Measurements from ENCODE around the gene QKI.

Gene QKI

DNA sequence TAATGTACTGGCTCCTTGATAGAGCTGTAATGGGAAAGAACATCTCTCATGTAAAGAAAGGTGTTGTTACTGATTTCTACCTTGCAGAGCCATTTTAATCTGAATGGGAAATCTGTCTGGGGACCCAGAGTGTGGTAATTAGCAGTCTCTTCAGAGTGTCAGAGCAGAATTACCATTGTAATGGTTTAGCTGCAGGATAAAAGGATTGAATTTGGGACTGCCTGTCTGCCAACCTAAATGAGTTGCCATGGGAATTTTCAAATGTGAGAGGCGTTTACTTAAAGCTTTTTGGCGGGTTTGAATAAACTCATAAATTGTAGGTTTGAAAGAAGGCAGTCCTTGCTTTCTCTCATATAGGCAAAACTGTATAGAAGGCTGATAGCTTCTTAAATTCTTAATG, 128.8 kb downstream of the QKI start:
- DNase-seq, result no peak

DNA sequence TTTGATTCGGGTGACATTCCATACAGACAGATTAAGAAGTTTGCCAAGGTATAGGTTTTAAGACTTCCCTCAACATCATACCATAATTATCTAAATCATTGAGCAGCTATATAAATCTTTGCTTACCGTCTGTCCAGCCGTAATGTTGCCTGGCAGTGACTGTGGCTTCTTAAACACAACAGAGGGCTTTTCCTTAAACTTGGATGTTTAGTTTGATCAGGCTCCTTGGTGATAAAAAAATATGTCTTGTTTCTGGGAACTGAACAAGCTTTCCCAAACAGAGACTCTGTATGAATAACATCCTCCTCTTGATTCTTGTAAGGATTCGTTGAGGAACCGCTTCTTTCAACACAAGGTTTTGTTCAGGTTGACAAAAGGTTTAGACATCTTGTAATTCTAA, 130.9 kb downstream of the QKI start:
- no peak for DNase-seq

DNA sequence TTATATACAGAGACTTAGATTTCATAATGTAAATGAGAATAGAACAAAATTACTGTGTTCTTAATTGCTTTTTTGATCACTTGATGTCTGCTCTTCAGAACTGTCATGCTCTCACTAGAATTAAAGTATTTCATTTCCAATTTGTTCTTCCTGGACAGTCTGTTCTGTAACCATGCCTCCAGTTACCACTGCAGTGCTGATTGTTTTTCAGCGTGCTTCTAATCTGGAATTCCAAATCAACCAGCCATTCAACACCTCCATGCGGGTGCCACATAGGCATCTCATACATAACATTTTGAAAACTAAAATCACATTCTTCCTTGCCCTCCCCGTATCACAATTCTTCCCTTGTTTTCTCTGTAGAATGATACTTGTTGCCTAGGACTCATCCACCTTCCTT, 132.8 kb downstream of the QKI start:
- DNase-seq, result no peak

DNA sequence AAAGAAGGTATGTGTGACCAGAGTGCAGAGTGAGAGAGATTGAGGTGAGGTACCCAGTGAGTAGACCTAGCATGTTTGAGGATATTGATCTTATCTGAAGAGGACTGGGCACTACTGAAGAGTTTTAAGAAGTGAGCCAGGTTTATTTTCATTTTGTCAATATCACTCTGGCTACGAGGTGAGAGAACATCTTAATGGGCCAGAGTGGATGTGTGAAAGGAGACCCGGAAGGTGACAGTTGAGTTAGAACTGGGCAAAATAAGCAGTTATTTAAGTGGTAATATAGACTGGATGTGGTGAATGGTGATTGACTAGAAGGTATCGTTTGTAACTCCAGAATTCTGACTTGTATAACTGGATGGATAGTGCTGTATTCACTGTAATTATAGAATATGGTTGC, 134.1 kb downstream of the QKI start:
- DNase-seq, result no peak

DNA sequence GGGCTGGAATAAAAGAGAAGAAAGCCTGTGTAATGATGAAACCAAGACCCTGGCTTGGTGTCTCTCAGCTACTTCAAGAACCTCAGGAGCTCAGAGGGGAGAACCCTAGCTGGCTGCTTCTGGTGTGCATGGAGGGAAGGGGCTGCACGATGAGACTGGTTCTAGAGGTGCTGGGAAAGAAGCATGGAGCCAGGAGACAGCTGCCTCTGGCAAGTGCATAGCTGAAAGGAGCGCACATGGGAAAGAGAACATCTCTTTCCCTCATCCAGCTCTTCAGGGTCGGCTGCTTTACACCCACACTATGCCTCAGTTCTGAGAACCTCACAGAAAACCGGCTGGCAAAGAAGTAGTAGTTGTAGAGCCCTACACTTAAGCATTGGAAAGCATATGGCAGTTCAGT, 139.5 kb downstream of the QKI start:
- no peak for DNase-seq

DNA sequence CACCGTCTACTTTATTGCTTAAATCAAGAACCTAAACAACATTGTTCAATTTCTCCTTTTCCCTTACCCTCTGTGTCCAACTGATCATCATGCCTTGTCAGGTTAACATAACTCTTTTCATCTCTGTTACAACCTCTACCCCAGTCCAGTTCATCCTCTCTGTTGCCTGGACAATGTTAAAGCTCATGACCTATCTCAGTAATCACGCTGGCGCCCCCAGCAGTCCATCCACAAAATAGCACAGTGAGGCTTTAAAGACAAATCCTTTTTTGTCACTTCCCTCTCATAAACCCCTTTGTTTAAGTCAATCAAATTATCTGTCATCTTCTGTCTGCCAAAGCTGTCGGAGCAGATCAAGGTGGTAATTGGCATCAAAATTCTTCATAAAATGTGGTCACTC, 140.1 kb downstream of the QKI start:
- DNase-seq, result no peak

DNA sequence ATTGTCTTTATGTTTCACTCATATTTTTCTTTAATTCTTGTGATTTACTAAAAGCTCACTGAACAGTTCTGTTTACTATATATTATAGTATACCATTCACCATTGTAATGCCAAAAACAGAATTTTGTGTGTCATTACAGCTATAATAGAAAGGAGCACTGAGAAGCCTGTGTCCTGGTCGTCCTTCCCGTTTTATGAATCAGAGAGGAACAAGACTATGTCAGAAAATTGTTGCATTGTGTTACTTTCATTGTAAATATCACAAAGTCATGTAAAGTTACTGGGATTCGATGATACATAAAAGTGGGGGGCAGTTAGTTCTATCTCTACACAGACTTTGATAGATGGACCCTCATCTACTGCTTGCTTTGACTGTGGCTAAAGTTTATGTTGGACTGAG, 145.1 kb downstream of the QKI start:
- DNase-seq, result no peak

DNA sequence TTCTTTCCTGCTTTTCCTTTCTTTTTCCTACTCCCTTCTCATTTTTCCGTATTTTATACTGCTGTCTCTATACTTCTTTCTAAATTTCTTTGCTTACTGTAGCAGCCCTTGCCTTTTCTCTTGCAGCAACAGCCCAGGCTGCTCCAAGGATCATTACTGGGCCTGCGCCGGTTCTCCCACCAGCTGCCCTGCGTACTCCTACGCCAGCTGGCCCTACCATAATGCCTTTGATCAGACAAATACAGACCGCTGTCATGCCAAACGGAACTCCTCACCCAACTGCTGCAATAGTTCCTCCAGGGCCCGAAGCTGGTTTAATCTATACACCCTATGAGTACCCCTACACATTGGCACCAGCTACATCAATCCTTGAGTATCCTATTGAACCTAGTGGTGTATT, 148.8 kb downstream of the QKI start:
- no peak for DNase-seq

DNA sequence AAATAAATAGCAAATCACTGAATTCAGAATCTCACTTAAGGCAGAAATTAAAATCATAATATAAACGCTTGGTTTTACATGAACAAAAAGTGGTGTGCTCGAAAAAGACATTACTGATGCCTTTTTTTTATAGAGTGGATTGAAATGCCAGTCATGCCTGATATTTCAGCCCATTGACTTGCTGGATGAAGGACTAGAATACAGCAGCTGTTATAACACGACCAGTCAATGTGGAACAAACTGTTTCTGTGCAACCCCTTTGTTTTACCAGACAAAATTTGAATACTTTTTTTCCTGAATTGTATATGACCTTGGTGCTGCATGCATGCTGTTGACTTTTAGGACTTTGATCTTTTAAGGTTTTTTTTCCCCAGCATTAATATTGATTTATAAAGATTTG, 150.0 kb downstream of the QKI start:
- DNase-seq, result no peak

DNA sequence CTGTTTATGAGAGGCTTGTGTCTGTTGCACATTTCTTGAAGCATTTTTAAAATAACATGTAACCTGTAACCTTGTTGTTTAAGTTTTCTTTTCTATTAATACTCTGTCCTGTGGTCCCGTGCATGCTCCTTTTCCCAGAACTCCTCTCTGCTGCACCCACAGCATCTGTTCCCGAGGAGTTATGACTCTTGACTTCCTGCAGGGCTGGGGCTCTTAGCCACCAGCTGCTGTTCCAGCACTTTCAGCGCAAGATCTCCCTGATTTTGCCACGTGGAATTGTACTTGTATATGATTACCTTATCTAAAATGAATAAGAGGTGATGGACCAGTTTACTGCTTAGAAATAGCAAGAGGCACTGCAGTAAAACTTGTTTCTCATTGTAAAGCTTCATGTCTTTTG, 150.6 kb downstream of the QKI start:
- DNase-seq, result no peak

DNA sequence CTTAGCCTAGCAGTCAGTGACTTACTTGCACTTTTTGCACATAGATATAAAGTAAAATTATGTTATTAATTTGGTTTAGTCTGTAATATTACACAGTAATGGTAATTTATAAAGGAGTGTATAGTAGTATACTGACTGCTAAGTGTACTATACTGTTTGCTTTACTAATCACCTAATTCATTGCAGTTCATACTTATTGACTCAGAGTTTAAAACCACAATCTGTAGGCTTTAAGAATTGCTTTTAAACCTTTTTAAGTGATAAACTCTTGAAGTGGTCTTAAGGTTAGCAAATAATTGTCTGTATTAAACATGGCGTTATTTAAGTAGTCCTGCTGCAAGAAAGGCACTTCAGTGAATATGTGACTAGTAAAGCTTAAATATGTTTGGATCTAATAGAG, 151.5 kb downstream of the QKI start:
- DNase-seq, result no peak

DNA sequence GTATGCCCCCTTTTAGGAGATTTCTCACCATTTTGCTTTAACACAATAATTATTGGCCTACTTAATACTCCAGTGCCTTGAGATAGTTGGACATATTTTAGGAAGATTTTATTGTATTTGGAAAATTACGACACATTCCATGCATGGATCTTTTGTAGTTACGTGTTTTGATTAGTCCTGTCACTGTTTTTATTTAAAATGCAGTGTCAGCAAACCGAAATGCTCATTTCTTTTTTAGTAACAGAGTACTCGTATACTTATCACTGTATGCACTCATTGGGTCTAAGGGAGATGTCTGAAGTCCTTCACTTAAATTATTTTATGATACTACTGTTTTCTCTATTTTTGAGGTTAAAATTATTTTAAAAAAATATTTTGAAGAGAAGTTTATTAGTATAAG, 153.8 kb downstream of the QKI start:
- no peak for DNase-seq

DNA sequence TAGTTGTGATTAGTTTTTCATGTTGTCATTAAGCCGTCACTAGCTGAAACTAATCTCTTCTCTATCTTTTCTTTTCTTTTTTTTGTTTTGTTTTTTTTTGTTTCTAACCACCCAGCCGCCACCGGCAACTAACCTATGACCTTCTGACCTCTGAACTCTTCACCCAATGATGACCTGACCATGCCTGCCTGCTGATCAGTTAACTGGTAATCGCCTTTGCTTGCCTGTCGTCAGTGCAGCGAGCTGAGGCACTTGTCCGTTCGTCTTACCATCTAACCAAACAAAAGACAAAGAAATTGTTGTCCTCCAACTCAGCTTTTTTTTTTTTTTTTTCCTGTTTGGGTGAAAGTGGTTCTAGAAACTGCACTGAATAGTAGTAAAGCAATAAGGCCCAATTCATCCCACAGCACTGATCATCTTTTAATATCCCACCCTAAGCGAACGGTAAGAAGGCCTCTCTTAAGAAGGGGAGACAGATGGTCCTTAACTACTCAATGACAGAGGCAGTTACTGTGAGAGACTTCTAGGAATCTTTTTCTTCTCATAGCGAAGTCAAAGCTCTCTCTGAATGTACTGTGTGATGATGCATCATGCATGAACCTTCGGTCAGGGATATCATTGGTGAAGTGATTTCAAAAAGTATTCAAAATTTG, 156.2 kb downstream of the QKI start:
- DNase-seq, result no peak

DNA sequence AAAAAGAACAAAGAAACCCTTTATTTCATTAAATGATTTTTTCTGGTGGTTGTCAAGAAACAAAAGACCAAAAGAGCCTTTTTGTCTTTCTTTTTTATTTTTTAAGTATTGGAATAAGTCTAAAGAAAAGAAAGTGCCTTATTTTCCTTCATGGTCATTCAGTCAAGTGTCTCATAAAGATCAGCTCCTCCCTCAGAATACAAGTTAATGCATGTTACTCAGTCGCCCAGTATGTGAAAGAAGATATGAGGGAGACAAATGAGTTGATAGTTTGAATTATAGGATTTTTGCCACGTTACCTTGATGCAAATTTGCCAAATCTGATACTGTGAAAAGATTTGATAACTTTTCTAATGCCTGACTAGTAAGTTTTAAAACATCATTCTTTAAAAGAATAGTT, 157.2 kb downstream of the QKI start:
- DNase-seq, result no peak

DNA sequence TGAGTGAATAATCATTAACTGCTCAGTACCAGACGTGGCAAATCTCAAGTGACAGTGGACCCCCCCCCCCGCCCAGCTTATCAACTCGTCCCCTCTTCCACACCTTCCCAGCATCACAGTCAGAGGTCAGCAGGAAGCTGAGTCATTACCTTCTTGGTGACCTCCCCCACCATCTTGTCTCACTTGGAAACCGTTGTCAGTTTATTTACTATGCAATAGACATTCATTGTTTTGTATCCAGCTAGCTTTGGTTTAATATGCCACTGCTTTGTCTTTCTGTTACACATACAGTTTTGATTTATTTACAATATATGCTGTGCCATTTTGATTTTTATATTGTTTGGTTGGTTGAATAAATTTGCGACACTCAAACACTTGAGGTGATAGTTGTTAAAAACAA, 158.1 kb downstream of the QKI start:
- peak; percentile 81 for DNase-seq

DNA sequence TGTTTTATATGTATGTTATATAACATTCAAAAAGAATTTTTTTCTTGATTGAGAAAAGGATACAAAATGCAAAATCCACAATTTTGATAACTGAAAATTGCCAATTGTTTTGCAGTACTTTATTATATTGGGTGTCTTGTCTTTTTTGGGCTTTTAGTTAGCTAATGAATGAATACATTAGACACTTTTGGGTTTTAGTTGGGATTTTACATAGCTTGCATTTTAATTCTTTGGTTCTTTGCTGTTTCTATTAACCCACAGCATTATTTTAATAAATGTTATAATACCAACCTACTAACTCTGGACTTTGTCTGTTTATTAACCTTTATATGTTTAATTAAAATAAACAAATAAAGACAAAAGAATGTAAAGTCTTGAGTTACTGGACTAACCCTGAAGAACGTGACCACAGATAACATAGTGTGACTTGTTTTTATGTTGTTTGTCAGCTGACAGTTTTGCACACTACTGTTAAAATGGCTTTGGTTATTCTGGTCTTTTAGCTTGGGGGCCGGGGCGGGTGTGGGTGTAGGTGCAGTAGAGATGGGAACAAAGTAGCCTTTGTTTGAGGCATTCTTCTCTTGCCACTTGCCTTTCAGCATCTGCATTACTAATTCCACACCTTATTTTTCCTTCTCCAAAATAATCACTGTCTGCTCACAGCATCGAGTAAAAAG, 159.1 kb downstream of the QKI start:
- peak; percentile 77 for DNase-seq

DNA sequence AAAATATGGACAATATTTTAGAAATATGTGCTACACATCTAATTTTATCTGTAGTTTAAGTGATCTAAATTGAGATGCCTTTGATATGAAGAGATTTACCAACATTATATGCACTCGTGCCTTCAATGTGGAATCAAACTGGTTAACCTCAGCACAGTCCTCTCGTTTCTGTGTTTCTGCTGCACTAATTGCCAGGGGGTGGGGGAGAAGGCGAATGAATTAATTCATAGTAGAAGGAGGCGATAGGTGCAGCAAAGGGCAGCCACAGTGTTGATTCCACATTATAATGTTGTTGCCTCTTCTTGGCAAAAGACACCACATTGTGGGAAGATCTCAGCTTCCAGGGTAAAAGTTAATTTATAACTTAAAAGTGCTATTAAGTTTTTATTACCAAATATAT, 161.6 kb downstream of the QKI start:
- no peak for DNase-seq

DNA sequence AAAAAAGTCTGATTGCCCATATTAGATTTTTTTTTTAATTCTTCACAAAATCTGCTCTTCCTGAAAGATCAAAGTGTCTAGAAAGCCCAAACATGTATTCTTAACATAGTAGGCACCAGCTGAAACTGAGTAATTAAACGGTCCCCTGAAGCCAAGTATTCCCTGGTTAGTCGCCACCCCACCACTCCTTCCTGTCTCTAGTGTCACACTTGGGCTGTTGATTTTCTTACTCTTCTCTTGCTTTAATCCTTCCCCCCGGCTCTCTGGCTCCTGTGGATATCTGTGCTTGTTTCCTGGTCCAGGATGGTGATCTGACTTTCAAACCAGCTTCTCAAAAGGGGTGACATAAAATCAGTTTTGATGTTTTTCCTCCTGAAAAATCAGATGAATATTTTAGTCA, 162.9 kb downstream of the QKI start:
- no peak for DNase-seq

DNA sequence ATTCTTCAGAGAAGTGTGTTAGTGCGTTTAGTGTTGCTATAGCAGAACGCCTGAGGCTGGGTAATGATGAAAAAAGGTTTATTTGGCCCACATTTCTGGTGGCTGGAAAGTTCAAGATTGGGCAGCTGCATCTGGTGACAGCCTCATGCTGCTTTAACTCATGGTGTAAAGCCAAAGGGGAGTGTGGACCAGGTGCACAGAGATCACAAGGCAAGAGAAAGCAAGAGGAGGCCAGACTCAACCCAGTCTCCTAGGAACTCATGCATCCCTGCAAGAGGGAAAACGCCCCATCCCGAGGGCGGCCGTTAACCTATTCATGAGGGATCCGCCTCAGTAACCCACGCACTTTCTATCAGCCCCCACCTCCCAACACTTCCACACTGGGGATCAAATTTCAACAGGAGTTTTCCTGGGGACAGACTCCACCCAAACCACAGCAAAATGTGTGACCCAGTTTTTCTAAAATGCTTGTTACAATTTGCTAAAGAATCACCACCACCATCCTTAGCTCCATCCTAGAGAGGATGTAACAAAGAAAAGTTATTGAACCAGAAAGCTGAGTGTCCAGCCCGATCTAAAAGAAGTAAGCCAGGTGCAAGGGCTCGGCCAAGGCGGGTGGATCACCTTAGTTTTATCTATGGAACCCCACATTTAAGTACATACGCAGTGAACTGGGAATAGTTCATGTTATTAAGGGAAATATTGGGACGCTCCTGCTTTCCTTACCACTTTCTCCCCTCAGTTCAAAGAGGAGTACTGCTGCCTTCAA, 164.8 kb downstream of the QKI start:
- DNase-seq, result peak; percentile 78

DNA sequence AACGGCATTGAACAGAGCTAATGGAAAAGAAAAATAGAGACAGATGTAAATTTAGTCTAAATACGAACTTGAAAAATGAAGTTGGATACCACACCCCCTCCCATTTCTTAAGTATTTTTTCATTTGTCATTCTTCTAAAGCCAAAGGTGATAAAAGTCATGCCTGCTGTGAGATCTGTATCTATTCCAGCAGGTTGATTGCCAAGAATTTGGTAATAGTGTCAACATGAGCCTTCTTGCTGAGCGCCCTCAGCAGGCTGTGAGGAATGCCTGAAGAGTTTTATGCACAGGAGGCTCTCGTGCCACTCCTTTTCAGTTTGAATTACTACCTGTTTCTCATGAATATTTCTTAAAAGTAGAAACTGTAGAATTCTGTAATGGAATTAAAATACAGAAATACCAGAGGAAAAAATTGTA, 165.4 kb downstream of the QKI start:
- DNase-seq, result no peak

DNA sequence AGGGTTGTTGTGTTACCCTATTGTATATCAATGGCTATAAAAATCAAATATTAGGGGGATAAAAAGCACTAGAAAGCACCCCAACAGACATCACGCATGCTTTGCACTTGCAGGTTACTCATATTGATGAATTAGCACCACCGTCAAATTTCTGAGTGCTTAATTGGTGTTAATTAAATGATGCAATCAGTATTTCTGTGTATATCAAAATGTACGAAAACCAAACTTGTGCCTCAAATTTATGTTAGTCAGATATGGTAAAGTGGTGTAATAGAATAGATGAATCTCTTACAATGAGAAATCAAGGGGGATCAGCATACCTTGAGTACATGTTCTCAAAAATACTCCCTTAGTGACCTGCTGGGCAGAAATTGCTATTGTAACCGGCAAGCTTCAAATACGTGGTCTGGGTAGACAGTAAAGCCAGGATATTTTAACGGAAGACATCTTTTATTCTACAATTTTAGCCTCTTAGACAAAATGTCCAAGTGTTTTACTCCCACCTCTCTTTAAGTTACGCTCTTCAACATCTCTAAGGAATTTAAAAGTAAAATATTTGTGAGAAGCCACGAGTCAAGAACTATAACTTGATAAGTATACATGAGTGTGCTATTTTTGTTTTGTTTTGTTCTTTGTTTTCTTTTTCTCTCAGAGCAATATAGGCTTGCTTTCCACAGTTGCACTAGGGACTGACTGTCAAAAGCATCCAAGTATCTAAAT, 166.0 kb downstream of the QKI start:
- no peak for DNase-seq

DNA sequence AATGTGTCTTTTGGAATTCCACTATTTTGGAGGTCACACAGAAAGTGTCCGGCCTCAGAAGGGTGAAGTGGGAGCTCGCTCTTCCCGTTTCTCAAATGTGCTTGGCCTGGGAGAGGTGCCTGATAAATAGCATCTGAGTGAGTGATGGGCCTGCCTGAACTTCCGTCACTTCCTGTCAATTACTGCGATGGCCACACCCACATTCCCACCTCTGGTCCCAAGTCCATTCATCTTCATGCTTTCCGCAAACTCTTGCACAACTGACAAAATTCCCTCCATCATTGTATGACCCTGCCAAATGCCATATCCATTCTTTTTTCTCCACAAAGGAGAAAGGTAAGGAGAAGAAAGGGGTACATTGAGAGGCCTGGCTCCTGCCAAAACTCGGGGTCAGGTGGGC, 169.0 kb downstream of the QKI start:
- no peak for DNase-seq

DNA sequence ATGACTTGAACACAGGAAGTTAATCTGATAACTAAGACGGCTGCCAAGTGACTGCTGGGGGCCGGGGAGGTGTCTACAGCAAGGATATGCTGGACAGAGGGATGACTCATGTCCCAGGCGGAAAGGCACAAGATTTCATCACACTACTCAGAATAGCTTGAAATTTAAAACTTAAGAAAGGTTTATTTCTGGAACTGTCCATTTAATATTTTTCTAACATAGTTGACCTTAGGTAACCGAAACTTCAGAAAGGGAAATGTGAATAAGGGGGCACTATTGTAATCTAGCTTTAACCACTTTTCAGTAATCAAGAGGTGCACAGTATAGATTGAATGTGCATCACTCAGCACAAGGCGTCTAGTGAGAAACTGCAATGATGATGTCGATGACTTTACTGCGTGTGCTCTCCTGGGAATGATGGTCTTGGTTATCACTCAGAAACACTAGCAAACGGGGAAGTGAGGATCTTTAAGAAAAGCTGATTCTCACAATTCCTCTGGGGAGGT, 171.5 kb downstream of the QKI start:
- peak; percentile 83 for DNase-seq

DNA sequence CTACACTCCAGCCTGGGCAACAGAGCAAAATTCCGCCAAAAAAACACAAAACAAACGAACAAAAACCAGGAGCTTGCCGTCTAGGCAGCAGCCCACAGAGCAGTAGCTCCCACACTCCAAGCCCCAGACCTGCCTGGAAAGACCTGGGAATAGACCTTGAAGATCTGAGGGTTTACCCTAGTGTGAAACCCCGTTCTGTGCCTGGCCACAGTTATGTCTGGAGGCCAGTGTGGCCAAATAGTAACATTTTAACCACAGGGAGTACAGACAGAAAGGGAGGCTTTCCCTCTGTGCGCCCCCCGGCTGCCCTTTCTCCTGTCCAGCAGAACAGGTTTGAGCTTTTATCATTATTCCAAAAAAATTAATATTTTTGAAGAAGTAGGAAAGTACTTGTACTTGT, 172.4 kb downstream of the QKI start:
- no peak for DNase-seq

Data from islet precursor cell (in vitro differentiated cells).